Measurements from ENCODE around the gene HBG1.

DNA sequence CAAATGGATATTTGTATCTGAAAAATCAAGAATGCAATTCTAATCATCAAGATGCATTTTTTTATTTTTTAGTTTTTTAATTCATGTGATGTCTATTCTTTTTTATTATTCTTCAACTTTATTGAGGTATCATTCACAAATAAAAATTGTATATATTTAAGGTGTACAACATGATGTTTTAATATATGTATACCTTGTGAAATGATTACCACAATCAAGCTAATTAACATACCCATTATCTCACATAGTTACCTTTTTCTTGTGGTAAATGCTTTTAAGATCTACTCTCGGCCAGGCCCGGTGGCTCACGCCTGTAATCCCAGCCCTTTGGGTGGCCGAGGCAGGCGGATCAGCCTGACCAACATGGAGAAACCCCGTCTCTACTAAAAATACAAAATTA is 26.5 kb downstream of the HBG1 start:
- TF ChIP-seq, protein P1, sequence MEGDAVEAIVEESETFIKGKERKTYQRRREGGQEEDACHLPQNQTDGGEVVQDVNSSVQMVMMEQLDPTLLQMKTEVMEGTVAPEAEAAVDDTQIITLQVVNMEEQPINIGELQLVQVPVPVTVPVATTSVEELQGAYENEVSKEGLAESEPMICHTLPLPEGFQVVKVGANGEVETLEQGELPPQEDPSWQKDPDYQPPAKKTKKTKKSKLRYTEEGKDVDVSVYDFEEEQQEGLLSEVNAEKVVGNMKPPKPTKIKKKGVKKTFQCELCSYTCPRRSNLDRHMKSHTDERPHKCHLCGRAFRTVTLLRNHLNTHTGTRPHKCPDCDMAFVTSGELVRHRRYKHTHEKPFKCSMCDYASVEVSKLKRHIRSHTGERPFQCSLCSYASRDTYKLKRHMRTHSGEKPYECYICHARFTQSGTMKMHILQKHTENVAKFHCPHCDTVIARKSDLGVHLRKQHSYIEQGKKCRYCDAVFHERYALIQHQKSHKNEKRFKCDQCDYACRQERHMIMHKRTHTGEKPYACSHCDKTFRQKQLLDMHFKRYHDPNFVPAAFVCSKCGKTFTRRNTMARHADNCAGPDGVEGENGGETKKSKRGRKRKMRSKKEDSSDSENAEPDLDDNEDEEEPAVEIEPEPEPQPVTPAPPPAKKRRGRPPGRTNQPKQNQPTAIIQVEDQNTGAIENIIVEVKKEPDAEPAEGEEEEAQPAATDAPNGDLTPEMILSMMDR (optimal IDR thresholded peaks at IDR 0.05 in 1 of 3, IDR thresholded peaks at IDR 0.05 in 1 of 3, conservative IDR thresholded peaks at IDR 0.05 in 1 of 3; ENCODE audit: extremely low read depth in 1 of 3, insufficient read depth in 2 of 3, low read length in 3 of 3): no peak
- no peak for TF ChIP-seq EZH2 (IDR thresholded peaks at IDR 0.05; ENCODE audit: low read length)
